Activated CD4-positive, alpha-beta memory T cell treated with anti-CD3 and anti-CD28 coated beads for 36 hours (primary cell): Measurements from ENCODE around the gene SKIDA1. TPM values are rescaled to one million over a fixed set of nuclear protein-coding genes. Genes with fewer than 3 reads are reported as not detected.

Experiments
- CTCF ChIA-PET: fragments of 350-600 bp; sonication (Branson Sonifier 250); formaldehyde crosslinking; loops from one replicate; lab custom pipeline; 2021; ENCODE audit warnings: antibody characterized with exemption, inconsistent platforms; lab: Charles Lee
- POLR2A ChIA-PET: fragments of 350-600 bp; sonication (Branson Sonifier 250); formaldehyde crosslinking; loops from one replicate; lab custom pipeline; 2021; ENCODE audit warnings: antibody characterized with exemption; lab: Charles Lee
- DNase-seq: peaks from one replicate; pipeline ENCODE4 v3.0.0-alpha.2; 2020
- H3K27ac Mint-ChIP-seq: one replicate; pipeline ENCODE4 v1.8.0; 2021; ENCODE audit warnings: mixed read lengths
- H3K27me3 Mint-ChIP-seq: one replicate; pipeline ENCODE4 v1.8.0; 2021; ENCODE audit warnings: mixed read lengths
- H3K36me3 Mint-ChIP-seq: one replicate; pipeline ENCODE4 v1.8.0; 2021; ENCODE audit warnings: mixed read lengths
- H3K4me1 Mint-ChIP-seq: one replicate; pipeline ENCODE4 v1.8.0; 2021; ENCODE audit warnings: low read depth, mixed read lengths
- H3K4me3 Mint-ChIP-seq: one replicate; pipeline ENCODE4 v1.8.0; 2021; ENCODE audit warnings: mild to moderate bottlenecking, mixed read lengths
- H3K9me3 Mint-ChIP-seq: one replicate; pipeline ENCODE4 v1.8.0; 2021; ENCODE audit warnings: mixed read lengths
- intact Hi-C: fragments of 100-400 bp; cut with micrococcal nuclease; formaldehyde crosslinking; loops from one replicate; pipeline ENCODE4 v1.15.1; 2023
- total RNA-seq, 2 experiments: library from RNA; stranded (reverse); gene quantifications; one replicate each; pipeline ENCODE4 v1.2.3, GENCODE V29; 2021

The SKIDA1 gene
- total RNA-seq, 2 experiments from 2014 or later, result 0.07 to 0.21 TPM

DNA sequence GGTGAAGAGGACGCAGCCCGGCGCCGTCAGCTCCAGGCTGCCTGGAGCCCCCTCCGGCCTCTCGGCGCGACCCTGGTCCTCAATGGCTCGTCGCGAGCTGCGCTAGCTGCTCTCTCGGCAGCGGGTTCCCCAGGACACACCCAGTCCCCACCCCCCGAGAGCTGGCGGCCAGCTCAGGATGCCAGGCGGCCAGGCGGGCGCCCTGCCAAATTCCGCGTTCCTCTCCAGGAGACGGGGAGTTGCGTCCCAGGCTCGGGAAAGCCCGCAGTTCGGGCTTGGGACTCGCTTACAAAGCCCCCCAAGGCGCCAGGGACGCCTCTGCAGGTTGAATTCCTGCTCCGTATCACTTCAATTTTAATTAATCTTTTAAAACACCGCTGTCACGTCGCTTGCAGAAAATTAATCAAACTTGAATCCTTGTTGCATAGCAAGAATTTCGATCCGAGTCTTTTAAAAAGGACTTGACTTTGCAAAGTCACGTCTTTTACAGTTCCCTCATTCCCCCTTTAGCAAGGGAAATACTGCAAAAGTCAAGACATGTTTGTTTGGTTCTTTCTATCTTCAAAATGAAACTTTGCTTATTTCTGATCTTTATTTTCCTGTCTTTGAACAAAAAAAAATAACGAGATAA lies 28.2 kb downstream of the SKIDA1 start:
- Mint-ChIP-seq H3K4me1 (peaks cover 12% of the 10 kb centered on the region), H3K36me3 (no peaks in the 10 kb centered on the region), H3K27me3 (peaks cover 49% of the 10 kb centered on the region), H3K9me3 (no peaks in the 10 kb centered on the region), H3K27ac (no peak overlapping the region), H3K4me3 (peak overlapping the region; percentile 61)
- ChIA-PET CTCF (interaction anchor here (0.6 to 3.7 kb wide), 20 partner anchors 9 to 1480 kb away, joined by 3 to 43 read pairs (median 5); partner anchors contain the start of genes DNAJC1 and SKIDA1), POLR2A (interaction anchor here (0.8 to 1.3 kb wide), 3 partner anchors 28 to 222 kb away, joined by 3 to 7 read pairs (median 5); partner anchors contain the start of gene SKIDA1)
- peak; percentile 49 for DNase-seq
- intact Hi-C loops, result loop anchor here (2.0 to 10.0 kb wide), 3 partner anchors 180 to 1568 kb away; no protein-coding TSS in a partner anchor

DNA sequence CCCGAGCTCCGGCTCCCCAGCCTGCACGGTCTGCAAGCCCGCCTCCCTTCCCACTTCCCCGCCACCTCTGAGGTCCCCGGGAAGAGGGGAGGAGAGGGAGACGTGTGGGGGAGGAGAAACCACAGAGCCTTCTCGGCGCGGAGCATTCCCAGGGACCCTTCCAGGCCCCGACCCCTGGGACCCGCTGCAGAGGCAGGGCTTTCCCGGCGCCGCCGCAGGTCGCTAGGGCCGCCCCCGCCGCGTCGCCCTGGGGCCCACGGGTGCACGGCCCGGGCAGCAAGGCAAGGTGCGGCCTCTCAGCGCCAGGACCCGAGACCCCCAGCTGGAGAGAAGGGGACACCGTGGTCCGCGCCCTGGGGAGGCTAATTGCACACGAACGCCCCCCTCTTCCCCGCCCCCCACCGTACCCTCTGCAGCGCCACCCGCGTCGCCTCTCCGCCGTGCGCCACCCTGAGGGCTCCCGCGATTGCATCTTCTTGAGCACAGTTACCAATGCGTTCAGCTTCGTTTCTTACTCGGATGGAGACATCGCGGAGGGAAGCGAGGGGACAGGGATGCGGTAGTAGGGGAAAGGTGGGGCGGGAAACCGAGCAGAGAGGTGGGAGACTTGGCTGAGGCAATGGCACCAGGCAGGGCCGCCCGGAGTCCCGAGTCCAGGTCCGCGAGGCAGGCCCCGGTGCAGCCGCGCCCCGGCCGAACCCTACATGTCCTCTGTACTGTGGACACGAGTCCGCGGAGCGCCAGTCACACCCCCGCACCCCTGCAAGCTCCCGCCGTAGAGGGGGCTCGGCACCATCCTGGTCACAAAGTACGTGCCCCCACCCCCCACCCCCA lies 28.9 kb downstream of the SKIDA1 start:
- Mint-ChIP-seq H3K9me3 (no peaks in the 10 kb centered on the region), H3K27me3 (peaks cover 51% of the 10 kb centered on the region), H3K4me3 (peak overlapping the region; percentile 71), H3K27ac (no peak overlapping the region), H3K4me1 (peaks cover 12% of the 10 kb centered on the region), H3K36me3 (no peaks in the 10 kb centered on the region)
- DNase-seq, result peak; percentile 67
- ChIA-PET POLR2A (interaction anchor here (0.5 to 1.3 kb wide), 5 partner anchors 21 to 222 kb away, joined by 3 to 7 read pairs (median 3); partner anchors contain the start of gene SKIDA1), CTCF (interaction anchor here (0.6 to 3.7 kb wide), 29 partner anchors 9 to 1492 kb away, joined by 3 to 43 read pairs (median 5); partner anchors contain the start of genes DNAJC1 and SKIDA1)
- intact Hi-C loops, result loop anchor here (2.0 to 10.0 kb wide), 3 partner anchors 181 to 1568 kb away; no protein-coding TSS in a partner anchor

DNA sequence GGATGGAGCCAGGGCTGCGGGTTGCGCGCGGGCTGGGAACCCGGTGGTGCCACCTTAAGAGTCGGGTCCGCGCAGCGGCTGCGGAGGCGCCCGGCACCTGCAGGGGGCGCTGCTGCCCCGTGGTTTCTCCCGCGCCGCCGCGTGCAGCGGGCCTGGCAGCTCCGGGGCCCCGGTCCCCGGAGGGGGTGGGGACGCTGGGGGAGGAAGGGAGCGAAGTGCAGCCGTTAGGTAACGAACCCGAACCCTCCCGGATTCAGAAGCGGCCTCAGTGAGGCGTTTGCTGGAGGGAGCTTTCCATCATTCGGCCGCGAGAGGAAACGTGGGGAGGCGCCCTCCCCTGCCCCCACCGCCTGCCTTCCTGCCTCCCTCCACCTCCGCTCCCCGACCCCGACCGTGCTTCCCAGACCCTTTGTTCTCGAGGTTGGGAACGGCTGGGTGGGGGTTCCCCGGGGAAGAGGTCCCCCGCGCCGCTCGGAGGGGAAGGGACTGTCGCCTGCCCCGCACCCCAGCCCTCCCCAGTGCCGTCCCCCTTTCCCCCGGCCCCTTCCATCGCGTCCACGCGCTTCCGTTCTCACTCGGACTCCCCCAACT lies 29.6 kb downstream of the SKIDA1 start:
- ChIA-PET POLR2A (interaction anchor here (0.9 kb wide), 1 partner anchor 22 kb away, joined by 3 read pairs; no protein-coding TSS in a partner anchor), CTCF (interaction anchor here (0.7 to 3.7 kb wide), 18 partner anchors 10 to 1493 kb away, joined by 3 to 43 read pairs (median 5); partner anchors contain the start of genes DNAJC1 and SKIDA1)
- Mint-ChIP-seq H3K36me3 (no peaks in the 10 kb centered on the region), H3K27me3 (peaks cover 48% of the 10 kb centered on the region), H3K4me1 (peaks cover 12% of the 10 kb centered on the region), H3K27ac (no peak overlapping the region), H3K4me3 (peak overlapping the region; percentile 71), H3K9me3 (no peaks in the 10 kb centered on the region)
- intact Hi-C loops, result loop anchor here (1.0 to 10.0 kb wide), 9 partner anchors 22 to 1569 kb away; partner anchors contain the start of gene MLLT10
- DNase-seq, result peak; percentile 90

DNA sequence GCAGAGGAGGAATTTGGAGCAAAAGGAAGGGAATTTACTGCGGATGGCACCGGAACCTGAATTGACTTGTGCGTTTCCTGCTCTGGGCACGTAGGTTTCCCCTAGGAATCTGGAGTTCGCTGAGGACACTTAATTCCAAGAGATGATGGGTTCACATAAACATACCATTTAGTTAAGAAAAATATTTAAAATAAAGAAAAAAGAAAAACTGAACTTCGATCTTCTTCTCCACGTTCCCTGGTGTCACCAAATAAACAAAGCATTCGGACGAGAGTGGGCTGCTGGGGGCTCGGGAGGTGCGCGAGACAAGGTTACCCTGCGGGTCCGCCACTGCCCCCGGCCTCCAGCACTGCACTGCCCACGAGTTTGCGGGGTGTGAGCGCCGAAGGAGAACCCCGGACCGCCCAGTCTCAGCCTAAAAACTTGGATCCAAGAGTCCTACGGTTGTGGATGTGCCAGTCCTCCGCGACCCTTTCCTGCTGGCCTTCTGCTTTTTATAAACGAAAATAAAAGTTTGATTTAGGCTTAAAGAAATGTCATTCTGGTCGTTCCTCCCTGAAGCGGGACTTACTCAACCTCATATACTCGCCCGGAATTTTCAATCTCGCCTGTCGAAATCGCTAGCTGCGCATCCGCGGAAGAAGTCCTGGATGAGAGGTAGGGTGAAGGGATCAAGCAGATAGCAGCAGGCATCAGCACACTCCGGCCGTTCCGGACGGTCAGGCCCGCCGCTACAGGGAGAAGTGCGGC lies 30.3 kb downstream of the SKIDA1 start:
- no peaks in the 10 kb centered on the region for H3K9me3 Mint-ChIP-seq
- peak overlapping the region; percentile 71 for H3K4me3 Mint-ChIP-seq
- intact Hi-C loops, result loop anchor here (1.0 to 10.0 kb wide), 8 partner anchors 23 to 1570 kb away; partner anchors contain the start of gene MLLT10
- ChIA-PET CTCF (interaction anchor here (0.6 to 3.7 kb wide), 12 partner anchors 10 to 1581 kb away, joined by 3 to 43 read pairs (median 8); partner anchors contain the start of genes DNAJC1 and SKIDA1), POLR2A (no interaction called here)
- peaks cover 12% of the 10 kb centered on the region for H3K4me1 Mint-ChIP-seq
- H3K36me3 Mint-ChIP-seq, result no peaks in the 10 kb centered on the region
- DNase-seq, result no peak
- no peak overlapping the region for H3K27ac Mint-ChIP-seq
- peaks cover 50% of the 10 kb centered on the region for H3K27me3 Mint-ChIP-seq

DNA sequence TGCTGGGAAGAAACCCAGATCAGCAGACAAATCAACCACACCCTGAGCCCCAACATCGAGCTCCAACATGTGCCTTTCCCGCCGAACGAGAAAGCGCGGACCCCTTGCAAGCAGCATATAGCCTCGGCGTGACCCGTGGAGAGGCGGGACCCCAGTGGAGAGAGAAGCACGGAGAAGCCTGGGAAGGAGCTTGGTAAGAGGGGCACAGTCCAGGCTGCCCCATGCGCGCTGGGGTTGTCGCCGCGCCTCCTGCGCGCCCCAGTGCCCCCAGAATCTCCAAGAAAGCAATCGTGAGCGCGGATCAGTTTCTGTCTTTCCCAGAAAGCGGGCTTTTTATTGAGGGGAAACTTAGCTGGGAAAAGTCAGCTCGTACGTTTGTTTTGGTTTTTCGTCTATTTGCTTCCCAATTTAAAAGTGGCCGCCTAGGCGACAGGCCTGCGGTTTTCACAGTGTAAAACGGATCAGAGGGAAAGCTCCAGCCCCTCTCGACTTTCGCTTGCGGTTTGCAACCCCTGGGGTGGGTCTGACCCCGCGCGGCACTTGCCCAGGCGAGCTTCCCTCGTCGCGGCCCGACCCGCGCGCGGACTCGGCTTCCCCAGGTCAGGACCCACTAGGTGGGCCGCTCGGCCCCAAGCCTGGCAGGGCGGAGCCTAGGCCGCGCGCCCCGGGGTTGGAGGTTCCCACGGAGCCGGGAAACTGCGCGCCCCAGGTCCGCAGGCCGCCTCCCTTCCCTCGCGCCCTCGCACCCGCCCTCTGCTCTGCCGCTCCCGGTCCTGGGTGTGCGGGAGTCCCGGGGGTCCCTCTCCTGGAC lies 31.1 kb downstream of the SKIDA1 start:
- ChIA-PET CTCF (interaction anchor here (0.8 to 3.7 kb wide), 3 partner anchors 215 to 509 kb away, joined by 3 to 43 read pairs (median 3); partner anchors contain the start of gene DNAJC1), POLR2A (no interaction called here)
- Mint-ChIP-seq H3K9me3 (no peaks in the 10 kb centered on the region), H3K4me1 (peaks cover 12% of the 10 kb centered on the region), H3K27ac (no peak overlapping the region), H3K27me3 (peaks cover 46% of the 10 kb centered on the region), H3K4me3 (peak overlapping the region; percentile 71), H3K36me3 (no peaks in the 10 kb centered on the region)
- DNase-seq, result peak; percentile 25
- intact Hi-C loops, result loop anchor here (1.0 to 10.0 kb wide), 8 partner anchors 24 to 1570 kb away; partner anchors contain the start of gene MLLT10

DNA sequence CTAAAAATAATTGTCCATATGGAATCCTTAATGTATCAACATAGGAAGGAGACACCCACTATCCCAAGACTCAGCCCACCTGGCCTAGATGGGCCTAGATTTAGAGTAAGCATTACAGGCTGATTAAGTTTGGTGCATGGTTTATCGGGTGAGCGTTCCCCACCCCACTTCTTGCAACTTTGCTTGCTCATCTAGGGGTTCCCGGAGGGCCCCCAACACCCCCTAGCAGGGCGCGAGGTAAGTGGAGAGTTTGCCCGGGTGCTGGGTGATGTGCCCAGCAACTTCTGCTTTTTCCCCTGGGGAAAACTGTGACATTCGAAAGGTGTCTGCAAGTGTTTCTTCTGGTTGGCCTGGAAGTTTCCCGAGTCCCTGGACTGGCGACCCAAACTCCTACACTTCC lies 31.7 kb downstream of the SKIDA1 start:
- intact Hi-C loops, result loop anchor here (2.0 to 10.0 kb wide), 3 partner anchors 41 to 1571 kb away; partner anchors contain the start of gene MLLT10
- H3K27me3 Mint-ChIP-seq, result peaks cover 41% of the 10 kb centered on the region
- ChIA-PET POLR2A (no interaction called here), CTCF (interaction anchor here (0.6 to 3.7 kb wide), 4 partner anchors 215 to 813 kb away, joined by 3 to 43 read pairs (median 3); partner anchors contain the start of gene DNAJC1)
- no peaks in the 10 kb centered on the region for H3K9me3 Mint-ChIP-seq
- peak overlapping the region; percentile 68 for H3K4me3 Mint-ChIP-seq
- H3K36me3 Mint-ChIP-seq, result no peaks in the 10 kb centered on the region
- H3K27ac Mint-ChIP-seq, result no peak overlapping the region
- peaks cover 12% of the 10 kb centered on the region for H3K4me1 Mint-ChIP-seq
- DNase-seq, result no peak

DNA sequence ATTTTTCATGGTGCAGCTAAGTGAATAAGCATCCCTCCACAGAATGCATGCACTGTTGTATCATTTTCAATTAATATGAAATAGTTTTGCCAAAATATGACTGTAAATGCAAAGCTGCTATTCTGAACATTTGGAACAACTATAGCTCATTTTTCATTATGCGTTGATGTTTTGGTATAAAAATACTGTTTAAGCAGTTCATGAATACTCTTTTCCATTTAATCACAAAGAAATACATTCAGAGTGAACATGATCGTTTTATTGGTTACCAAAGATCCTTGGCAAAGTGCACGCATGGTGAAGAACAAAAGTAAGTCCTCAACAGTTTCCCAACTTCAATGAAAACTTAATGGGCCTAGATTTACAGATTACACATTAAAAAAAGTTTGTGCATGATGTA lies 33.1 kb downstream of the SKIDA1 start:
- no peaks in the 10 kb centered on the region for H3K36me3 Mint-ChIP-seq
- no peak overlapping the region for H3K4me3 Mint-ChIP-seq
- H3K9me3 Mint-ChIP-seq, result no peaks in the 10 kb centered on the region
- intact Hi-C loops, result loop anchor here (10.0 kb wide), 1 partner anchor 1572 kb away; no protein-coding TSS in a partner anchor
- POLR2A ChIA-PET, result no interaction called here
- peaks cover 10% of the 10 kb centered on the region for H3K4me1 Mint-ChIP-seq
- no peak for DNase-seq
- CTCF ChIA-PET, result no interaction called here
- H3K27me3 Mint-ChIP-seq, result peaks cover 30% of the 10 kb centered on the region
- H3K27ac Mint-ChIP-seq, result no peak overlapping the region

DNA sequence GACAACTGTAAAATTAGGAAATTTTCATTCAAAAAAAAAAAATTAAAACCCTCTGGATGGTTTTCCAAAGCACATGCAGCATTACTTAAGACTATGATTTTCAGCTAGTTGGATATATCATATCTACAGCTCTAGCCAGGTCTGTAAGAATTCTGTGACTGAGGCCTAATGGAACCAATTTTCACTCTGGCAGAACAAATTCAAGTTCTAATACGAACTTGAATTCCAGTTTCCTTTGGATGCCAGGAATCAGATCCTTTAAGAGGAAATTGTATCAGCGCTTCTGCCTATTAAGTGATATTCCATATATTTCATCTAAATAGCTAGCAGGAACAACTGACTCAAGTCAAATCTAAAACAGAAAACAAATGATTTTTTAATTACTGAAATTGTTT lies 34.8 kb downstream of the SKIDA1 start:
- no peak overlapping the region for H3K4me3 Mint-ChIP-seq
- intact Hi-C loops, result loop anchor here (10.0 kb wide), 1 partner anchor 1574 kb away; no protein-coding TSS in a partner anchor
- H3K4me1 Mint-ChIP-seq, result peaks cover 10% of the 10 kb centered on the region
- no peaks in the 10 kb centered on the region for H3K36me3 Mint-ChIP-seq
- DNase-seq, result no peak
- ChIA-PET POLR2A (no interaction called here), CTCF (no interaction called here)
- peaks cover 28% of the 10 kb centered on the region for H3K27me3 Mint-ChIP-seq
- no peaks in the 10 kb centered on the region for H3K9me3 Mint-ChIP-seq
- no peak overlapping the region for H3K27ac Mint-ChIP-seq

DNA sequence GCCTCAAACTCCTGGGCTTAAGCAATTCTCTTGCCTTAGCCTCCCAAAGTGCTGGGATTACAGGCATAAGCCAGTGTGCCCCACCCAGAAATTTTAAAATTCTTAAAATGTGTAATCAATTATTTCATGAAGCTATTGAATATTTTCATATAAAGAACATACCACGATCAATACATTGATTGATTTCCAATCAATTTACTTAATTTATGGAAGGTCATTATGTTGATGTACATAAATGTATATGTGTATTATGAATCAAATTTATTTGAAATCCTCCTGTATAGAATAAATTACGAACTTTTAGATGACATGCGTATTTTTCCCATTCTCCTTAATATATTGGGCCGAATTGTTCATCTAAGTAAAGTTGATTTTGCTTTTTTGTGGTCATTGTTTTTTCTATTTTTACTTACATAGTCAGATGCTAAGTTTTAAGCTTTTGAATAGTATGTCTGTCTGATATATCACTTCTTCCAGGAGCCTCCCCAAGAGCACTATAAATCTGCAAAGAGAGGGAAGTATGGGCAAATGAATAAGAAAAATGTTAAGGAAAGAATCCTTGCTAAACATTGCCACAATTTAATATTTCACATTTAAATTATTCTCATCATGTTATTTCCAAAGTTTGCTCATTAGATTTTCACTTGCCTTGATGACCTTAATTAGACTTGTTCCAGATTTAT lies 35.3 kb downstream of the SKIDA1 start:
- no peaks in the 10 kb centered on the region for H3K9me3 Mint-ChIP-seq

More for the DNA sequence above, 35.3 kb downstream of the SKIDA1 start:
- CTCF ChIA-PET, result interaction anchor here (1.0 kb wide), 1 partner anchor 235 kb away, joined by 3 read pairs; no protein-coding TSS in a partner anchor
- Mint-ChIP-seq H3K4me3 (no peak overlapping the region), H3K27ac (no peak overlapping the region), H3K27me3 (peaks cover 23% of the 10 kb centered on the region), H3K36me3 (no peaks in the 10 kb centered on the region), H3K4me1 (peaks cover 5% of the 10 kb centered on the region)
- POLR2A ChIA-PET, result no interaction called here
- DNase-seq, result no peak
- intact Hi-C loops, result loop anchor here (10.0 kb wide), 1 partner anchor 1575 kb away; no protein-coding TSS in a partner anchor
